Mammary epithelial cell (primary cell): ENCODE measurements around the gene CDH15.

Experiments
- CTCF ChIP-seq, 2 donors: IDR thresholded peaks in 1 of 2; conservative IDR thresholded peaks in 1 of 2; 2 replicates each; pipeline ENCODE4 v1.5.1; 2011 to 2012; ENCODE audit warnings: inconsistent platforms in 2 of 2, low read length in 2 of 2, mild to moderate bottlenecking in 2 of 2, control low read depth in 1 of 2, low read depth in 1 of 2; ENCODE audit not compliant: insufficient read depth in 1 of 2; ENCODE audit errors: extremely low read depth in 1 of 2
- EZH2 ChIP-seq: IDR thresholded peaks from 2 replicates; pipeline ENCODE4 v1.6.1; 2012; ENCODE audit warnings: low read length, inconsistent platforms, borderline replicate concordance

GRCh38 chr16:89172171-89172527, 601 bp downstream of the CDH15 start:
- TF ChIP-seq CTCF (conservative IDR thresholded peaks at IDR 0.05 in 1 of 2, IDR thresholded peaks at IDR 0.05 in 1 of 2; ENCODE audit: extremely low read depth in 1 of 2, insufficient read depth in 1 of 2, low read depth in 1 of 2, low read length in 2 of 2): no peak
- TF ChIP-seq EZH2: no peak
